ENCODE measurements around the gene SMARCB1. TPM values are rescaled to one million over a fixed set of nuclear protein-coding genes. Genes with fewer than 3 reads are reported as not detected.

SMARCB1 gene
- polyA plus RNA-seq, 1 of the 3 experiments (the other 2 are of a cell fraction), result 215 TPM

- Histone ChIP-seq H3K27me3 (ENCODE audit: insufficient read depth) (no peaks in the 10 kb centered on the region), H3K4me2 (no peak overlapping the region; the same call in 1 of the 2 replicates), H3K9me3 (no peaks in the 10 kb centered on the region), H2AFZ (ENCODE audit: low read depth) (no peak overlapping the region), H3K9me2 (no peaks in the 10 kb centered on the region), H4K20me1 (ENCODE audit: insufficient read depth) (no peaks in the 10 kb centered on the region), H3K4me3 (ENCODE audit: low read depth in 2 of 2, low read length in 1 of 2) (no peak overlapping the region), H3F3A (replicated peaks; ENCODE audit: insufficient read depth) (peaks cover 16% of the 10 kb centered on the region), H3K79me2 (ENCODE audit: insufficient read depth) (no peaks in the 10 kb centered on the region), H3K4me1 (ENCODE audit: control insufficient read depth in 1 of 2, insufficient read depth in 2 of 2, low read depth in 1 of 2, low read length in 1 of 2) (peaks cover 4 to 34% of the 10 kb centered on the region in 2 experiments; a peak in 2 of 4 replicates), H3K36me3 (replicated peaks in 1 of 2; ENCODE audit: control insufficient read depth in 1 of 2, insufficient read depth in 2 of 2, low read length in 1 of 2) (peaks cover 0 to 3% of the 10 kb centered on the region in 2 experiments), H3K27ac (ENCODE audit: low read depth in 2 of 2, low read length in 1 of 2) (no peak overlapping the region), H3K9ac (no peak overlapping the region)
- POLR2A ChIA-PET, result interaction anchor here (0.9 to 1.6 kb wide), 4 partner anchors 12 to 76 kb away, joined by 3 to 4 read pairs (median 4); partner anchors contain the start of gene SMARCB1
- no peak for DNase-seq
- WGBS (ENCODE audit: low lambda C conversion rate), result 100% methylated on average over 1 of the region's 2 CpGs
- CTCF ChIA-PET, result interaction anchor here (0.8 to 14.9 kb wide), 5 partner anchors 8 to 82 kb away, joined by 3 to 277 read pairs (median 11); partner anchors contain the start of gene SLC2A11
- no peak for TF ChIP-seq SMC3 (IDR thresholded peaks at IDR 0.05; ENCODE audit: low read depth, low read length)
- TF ChIP-seq YY1 (IDR thresholded peaks at IDR 0.05; ENCODE audit: low read depth), result no peak
Measured at GRCh38 chr22:23774922-23775436, 11.8 kb upstream of the SMARCB1 start.

- peaks cover 4 to 35% of the 10 kb centered on the region in 2 experiments; a peak in 2 of 4 replicates for H3K4me1 ChIP-seq (ENCODE audit: control insufficient read depth in 1 of 2, insufficient read depth in 2 of 2, low read depth in 1 of 2, low read length in 1 of 2)
- no peaks in the 10 kb centered on the region for H3K9me2 ChIP-seq
- TF ChIP-seq TAF1 (IDR thresholded peaks at IDR 0.05; ENCODE audit: borderline replicate concordance, low read depth, low read length), result no peak
- TF ChIP-seq CHD2 (IDR thresholded peaks at IDR 0.05; ENCODE audit: low read length, partially characterized antibody), result no peak
- peak; percentile 11; the same call in 1 of the 2 replicates for TF ChIP-seq CTCF (IDR thresholded peaks at IDR 0.05)
- peaks cover 0 to 3% of the 10 kb centered on the region in 2 experiments for H3K36me3 ChIP-seq (replicated peaks in 1 of 2; ENCODE audit: control insufficient read depth in 1 of 2, insufficient read depth in 2 of 2, low read length in 1 of 2)
- no peak overlapping the region for H3K27ac ChIP-seq (ENCODE audit: low read depth in 2 of 2, low read length in 1 of 2)
- H4K20me1 ChIP-seq (ENCODE audit: insufficient read depth), result no peaks in the 10 kb centered on the region
- ChIA-PET CTCF (interaction anchor here (0.8 to 14.9 kb wide), 4 partner anchors 9 to 81 kb away, joined by 3 to 277 read pairs (median 8); partner anchors contain the start of gene SLC2A11), POLR2A (interaction anchor here (1.0 kb wide), 1 partner anchor 70 kb away, joined by 3 read pairs; no protein-coding TSS in a partner anchor)
- H3K4me2 ChIP-seq, result no peak overlapping the region
- H3K9me3 ChIP-seq, result no peaks in the 10 kb centered on the region
- no peaks in the 10 kb centered on the region for H3K27me3 ChIP-seq (ENCODE audit: insufficient read depth)
- no peak for DNase-seq
- H3F3A ChIP-seq (replicated peaks; ENCODE audit: insufficient read depth), result peaks cover 16% of the 10 kb centered on the region
- no peaks in the 10 kb centered on the region for H3K79me2 ChIP-seq (ENCODE audit: insufficient read depth)
- no peak overlapping the region for H3K9ac ChIP-seq
- H3K4me3 ChIP-seq (ENCODE audit: low read depth in 2 of 2, low read length in 1 of 2), result no peak overlapping the region
- H2AFZ ChIP-seq (ENCODE audit: low read depth), result no peak overlapping the region
- 100% methylated on average over 2 of the region's 3 CpGs for WGBS (ENCODE audit: low lambda C conversion rate)
Measured at GRCh38 chr22:23775779-23776375, 10.9 kb upstream of the SMARCB1 start.

Data from SK-N-SH (cell line).